ENCODE results near the gene SPATA33. TPM values are rescaled to one million over a fixed set of nuclear protein-coding genes. Genes with fewer than 3 reads are reported as not detected.

The SPATA33 gene
- total RNA-seq = 1.7 and 5.7 TPM in 2 replicates

DNA sequence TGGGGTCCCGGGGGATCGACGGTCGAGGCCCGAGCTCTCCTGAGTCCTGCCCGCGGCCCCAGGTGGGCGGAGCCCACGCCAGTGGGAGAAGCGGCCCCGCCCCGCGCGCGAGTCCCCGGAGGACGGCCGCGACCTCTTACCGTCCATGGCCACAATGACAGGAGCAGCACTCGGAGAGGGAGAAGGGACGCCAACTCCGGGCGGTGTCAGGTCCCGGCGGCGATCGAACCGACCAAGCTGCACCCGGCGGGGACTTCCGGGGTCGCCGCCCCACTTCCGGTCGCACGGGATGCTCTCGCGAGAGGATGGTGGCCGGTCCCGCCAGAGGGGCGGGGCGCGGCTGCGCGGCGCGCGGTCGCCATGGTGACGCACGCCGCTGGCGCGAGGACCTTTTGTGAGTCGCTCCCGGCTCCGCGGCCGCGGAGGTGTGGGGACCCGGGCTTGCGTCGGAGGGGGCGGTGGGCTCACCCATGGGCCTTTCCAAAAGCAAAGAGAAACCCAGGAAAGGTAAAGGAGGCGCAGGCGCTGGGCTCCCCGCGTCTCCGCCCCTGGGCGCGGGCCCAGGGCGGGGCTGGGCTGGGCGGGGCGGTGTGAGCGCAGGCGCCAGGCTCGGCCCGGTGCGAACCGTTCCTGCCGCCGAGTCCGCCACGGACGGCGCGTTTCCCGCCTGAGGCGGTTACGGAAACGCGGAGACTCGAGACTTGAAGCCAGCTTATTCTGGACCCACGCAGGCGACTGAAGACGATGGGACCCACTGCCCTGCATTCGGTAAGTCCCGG is at the start of gene SPATA33, which contains the start of gene CHMP1A:
TSS of gene SPATA33 (plus strand) at position 395 of the 779 bp plus-strand sequence. CDS start at position 471, 76 bp downstream.
TSS of gene CHMP1A (minus strand) at position 267 of the 779 bp plus-strand sequence. CDS start at position 147, 120 bp downstream.

DNA sequence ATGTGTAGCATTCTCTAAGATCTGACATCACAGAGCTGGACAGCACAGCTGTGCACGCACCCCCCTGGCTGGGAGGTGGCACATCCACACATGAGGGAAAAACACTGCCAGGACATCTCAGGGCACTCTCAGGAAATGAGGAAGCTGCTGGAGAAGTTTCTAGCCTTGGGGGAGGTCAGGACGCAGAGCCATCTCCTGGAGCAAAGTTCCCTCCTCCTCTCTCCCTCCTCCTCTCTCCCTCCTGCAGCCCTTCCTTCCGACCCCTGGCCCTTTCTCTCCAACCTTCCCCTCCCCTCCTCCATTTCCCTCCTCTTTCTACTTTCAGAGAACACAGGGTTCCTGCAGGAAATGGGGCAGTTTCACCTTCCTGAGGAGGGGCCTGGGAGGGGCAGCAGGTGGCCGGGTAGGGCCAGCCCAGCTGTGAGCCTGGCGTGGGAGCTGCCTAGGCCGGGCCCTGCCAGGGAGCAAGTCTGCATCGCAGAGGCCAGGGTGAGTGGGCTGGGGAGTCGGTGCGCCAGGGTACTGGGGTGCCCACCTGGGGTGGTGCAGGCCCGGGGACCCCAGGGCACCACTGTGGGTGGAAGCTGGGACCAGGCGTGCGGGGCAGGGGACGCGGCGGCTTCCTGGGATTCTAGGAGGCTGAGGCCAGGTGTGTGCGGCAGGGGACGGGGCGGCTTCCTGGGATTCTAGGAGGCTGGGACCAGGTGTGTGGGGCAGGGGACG is 44.2 kb upstream of the SPATA33 start, which contains the start of gene DPEP1:
TSS of gene DPEP1 (plus strand) at position 412 of the 723 bp plus-strand sequence. CDS start 16,769 bp downstream, outside the sequence.

DNA sequence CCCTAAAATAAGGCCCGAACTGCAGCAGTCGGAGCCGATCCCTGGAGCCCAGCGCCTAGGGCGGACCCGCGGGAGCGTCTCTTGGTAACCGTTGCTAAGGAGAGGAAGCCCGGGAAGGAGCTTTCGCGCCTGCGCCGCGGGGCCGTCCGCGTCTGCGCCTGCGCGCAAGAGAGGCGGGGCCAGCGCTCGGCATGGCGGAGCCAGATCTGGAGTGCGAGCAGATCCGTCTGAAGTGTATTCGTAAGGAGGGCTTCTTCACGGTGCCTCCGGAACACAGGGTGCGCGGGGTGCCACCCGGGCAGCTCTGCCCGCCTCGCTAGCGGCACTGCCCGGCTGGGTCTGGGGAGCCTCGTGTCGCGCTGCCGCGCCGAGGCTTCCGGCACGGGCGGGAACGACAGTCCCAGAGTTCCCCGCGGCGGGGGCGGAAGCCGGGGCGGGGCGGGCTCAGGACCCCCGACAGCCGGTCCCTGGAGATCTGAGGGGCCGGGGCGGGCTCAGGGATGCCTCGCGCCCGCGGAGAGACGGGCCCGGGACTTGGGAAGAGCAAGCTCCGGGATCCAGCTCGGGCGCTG is 29.0 kb downstream of the SPATA33 start, which contains the start of gene CDK10:
TSS of gene CDK10 (plus strand) at position 170 of the 572 bp plus-strand sequence. CDS start at position 192, 22 bp downstream.

DNA sequence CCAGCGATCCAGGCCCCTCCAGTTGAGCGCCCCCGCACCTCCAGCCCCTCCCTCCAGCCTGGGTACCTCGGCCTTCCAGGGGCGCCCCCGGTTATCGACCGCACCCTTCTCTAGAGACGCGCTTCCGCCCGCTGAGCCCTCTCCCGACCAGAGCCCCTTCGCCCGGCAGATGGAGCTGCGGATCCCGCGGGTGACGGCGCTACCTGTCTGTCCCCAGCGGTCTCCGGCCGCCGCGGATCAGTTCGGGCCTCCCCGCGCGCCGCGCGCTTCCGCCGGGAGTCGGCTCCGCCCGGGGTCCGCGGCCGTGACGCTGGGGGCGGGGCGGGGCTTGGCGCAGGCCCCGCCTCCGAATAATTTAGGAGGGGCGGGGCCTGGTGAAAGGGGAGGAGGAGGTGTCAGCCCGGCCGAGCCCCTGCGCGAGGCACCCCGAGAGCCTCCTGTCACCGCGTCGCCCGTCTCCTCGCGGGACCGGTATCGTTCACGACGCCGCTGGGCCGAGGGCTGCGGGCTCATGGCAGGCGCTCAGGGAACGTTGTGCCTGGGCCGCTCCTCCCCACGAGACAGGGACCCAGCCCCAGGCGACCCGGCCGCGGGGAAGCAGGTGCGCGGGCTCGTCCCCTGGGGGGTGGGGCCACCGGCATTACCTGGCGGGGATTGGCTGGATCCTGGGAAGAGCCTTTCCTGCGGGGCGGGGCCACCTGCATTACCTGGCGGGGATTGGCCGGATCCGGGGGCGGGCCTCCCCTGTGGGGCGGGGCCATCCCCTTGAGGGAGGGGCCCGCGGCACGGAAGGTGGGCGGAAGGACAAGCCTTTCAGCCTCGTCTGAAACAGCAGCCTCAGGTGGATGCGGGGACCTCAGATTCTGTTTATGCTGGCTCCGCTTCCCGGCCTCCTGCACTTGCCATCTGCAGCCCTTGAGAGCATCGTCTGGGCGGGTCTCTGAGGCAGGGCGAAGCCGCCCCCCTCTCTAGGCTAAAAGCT is 44.1 kb downstream of the SPATA33 start, which contains the start of gene SPATA2L:
TSS of gene SPATA2L (minus strand) at position 281 of the 982 bp plus-strand sequence. CDS start 473 bp downstream, outside the sequence.

Other genes with a start within 250 kb of the SPATA33 start
- 42.7 and 45.7 TPM in 2 replicates for gene ANKRD11, start 167.3 kb upstream of the SPATA33 start, total RNA-seq
- 103 and 136 TPM in 2 replicates for gene SPG7, start 149.4 kb upstream of the SPATA33 start, total RNA-seq
- 5,767 and 7,100 TPM in 2 replicates for gene RPL13, start 97.2 kb upstream of the SPATA33 start, total RNA-seq
- gene CPNE7, start 82.1 kb upstream of the SPATA33 start, total RNA-seq = 14.7 and 24.5 TPM in 2 replicates
- gene DPEP1, start 44.2 kb upstream of the SPATA33 start, total RNA-seq = not detected in 2 replicates
- 96.6 and 148 TPM in 2 replicates for gene CHMP1A, start 128 bp upstream of the SPATA33 start, total RNA-seq
- 43.2 and 54.9 TPM in 2 replicates for gene CDK10, start 28.9 kb downstream of the SPATA33 start, total RNA-seq
- gene SPATA2L, start 43.9 kb downstream of the SPATA33 start, total RNA-seq = 9.9 and 19.3 TPM in 2 replicates
- 9.0 and 15.6 TPM in 2 replicates for gene VPS9D1, start 63.1 kb downstream of the SPATA33 start, total RNA-seq
- gene ZNF276, start 63.7 kb downstream of the SPATA33 start, total RNA-seq = 7.2 and 8.2 TPM in 2 replicates
- 14.4 and 26.9 TPM in 2 replicates for gene FANCA, start 158.8 kb downstream of the SPATA33 start, total RNA-seq
- gene SPIRE2, start 170.6 kb downstream of the SPATA33 start, total RNA-seq = 1.6 and 4.0 TPM in 2 replicates
- gene TCF25, start 215.8 kb downstream of the SPATA33 start, total RNA-seq = 142 and 146 TPM in 2 replicates

All from myometrial cell (primary cell).